OCI-M2 (cell line): Measurements from ENCODE around the gene ZIC2.

Experiments used
- DNase-seq: peaks from one replicate; lab custom pipeline; 2025; ENCODE audit not compliant: unreplicated experiment; lab: John Stamatoyannopoulos, UW

The ZIC2 gene

GRCh38 chr13:99974296-99974938, 7.2 kb upstream of the ZIC2 start:
- DNase-seq: no peak

GRCh38 chr13:99974939-99975561, 6.5 kb upstream of the ZIC2 start:
- DNase-seq: no peak

DNA sequence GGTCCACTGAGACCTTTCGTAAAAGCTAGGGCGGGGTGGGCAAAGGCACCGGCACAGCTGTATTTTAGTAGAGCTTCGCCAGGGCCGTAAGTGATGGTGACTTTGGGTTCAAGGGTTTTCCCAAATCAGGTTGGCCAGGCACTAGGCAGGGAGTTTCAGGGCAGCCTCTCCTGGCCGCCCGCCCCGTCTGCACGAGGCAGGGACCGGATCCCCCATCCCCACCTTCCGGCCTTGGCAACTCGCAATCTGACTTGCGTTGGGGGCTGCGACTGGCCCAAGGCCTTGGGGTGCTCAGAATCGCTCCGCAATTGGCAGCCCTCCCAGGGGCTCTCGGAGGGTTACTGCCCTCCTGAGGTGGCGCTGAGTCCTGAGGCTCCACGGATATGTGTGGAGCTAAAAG, 6.0 kb upstream of the ZIC2 start:
- no peak for DNase-seq

DNA sequence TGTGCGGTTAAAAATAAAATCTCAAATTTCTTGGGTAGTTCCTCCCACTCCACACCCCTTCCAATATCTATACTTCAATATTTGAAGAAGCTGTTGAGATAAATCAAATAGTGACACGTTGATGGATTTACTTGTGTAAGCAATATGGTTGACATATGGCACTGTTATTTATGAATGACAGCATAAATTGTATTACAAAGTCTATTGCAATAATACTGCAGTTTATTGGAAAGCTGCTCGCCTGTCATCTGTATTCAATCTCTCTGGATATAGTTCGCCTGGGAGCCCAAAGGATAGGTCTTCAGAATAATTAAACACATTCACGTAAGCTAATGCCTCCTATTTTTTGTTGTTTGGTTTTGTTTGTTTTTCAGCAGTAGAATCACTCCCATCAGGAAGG, 5.0 kb upstream of the ZIC2 start:
- no peak for DNase-seq

- DNase-seq: no peak
These were observed 4.2 kb upstream of the ZIC2 start for GRCh38 chr13:99977334-99977911.

DNA sequence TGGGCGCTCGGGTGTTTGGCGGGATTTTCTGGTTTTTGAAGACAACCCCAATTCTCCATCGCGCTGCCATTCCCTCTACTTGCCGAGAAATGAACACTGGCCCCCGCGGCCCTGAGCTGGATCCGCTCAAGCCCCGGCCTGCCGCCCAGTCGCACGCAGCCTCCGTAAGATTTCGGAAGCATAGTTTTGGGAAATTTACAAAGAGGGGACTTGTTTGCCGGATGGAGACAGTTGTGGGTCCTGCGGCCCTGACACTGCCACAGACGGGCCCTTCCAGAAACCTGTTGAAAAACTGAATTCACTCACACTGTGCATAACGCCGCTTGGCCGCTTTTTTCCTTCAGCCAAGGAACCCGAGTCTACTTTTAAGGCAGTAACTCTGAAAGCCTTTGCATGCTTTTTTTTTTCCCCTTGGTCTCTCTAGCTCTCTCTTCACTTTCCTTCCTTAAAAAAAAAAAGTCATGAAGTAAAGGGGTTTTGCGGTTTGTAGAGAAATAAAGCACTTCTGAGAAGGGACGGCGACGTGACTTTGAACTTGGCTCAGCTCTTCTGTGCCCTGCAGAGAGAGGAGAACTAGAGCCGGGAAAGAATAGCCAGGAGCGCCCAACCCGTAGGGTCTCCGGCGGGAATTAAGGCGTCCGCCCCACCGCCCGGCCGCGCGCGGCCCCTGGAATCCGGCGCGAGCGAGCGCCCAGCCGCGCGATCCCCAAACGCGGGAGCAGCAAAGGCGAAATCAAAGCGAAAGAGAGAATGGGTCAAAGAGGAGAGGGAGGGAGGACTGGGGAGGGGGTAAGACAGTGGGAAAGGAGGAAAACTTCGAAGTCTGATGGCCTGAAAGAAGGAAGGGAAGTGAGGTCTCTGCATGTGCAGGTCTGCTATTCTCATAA, 3.4 kb upstream of the ZIC2 start:
- DNase-seq: no peak

GRCh38 chr13:99978799-99979452, 2.7 kb upstream of the ZIC2 start:
- no peak for DNase-seq

DNA sequence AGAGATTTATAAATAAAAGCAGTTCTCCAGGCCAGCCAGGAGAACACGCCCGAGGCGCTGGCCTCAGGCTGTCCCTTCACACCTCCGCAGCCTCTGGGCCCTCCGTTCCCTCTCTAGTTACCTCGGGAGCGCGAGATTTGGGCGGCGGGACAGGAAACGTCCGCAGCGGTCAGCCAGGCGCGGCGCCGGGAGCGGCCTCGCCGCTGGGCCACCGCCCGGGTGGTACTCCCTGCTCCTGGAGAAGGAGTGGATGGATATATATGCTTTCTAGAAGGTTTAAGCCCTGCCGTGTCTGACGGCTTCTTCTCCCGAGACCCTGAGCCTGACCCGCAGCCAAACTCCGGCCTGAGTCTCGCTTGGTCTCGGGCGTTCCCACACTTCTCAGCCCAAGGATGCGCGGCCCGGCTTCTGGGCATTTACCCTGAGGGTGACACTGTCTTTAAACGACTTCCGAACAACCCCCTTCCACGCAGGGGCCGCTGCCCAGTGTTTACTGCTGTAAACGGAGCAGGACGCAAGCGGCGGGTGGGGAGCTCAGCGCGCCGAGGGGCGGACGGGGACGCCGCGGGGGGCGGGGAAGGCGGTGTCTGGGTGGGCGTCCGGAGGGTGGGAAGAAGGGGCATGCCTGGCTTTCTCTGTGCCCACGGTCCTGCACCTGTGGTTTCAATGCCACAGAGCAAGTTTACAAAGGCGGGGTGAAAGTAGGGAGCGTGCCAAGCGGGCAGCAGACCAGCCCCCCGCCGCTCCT, 2.0 kb upstream of the ZIC2 start:
- no peak for DNase-seq

- no peak for DNase-seq
These were observed 1.3 kb upstream of the ZIC2 start for GRCh38 chr13:99980201-99980823.

GRCh38 chr13:99980824-99981734, 505 bp upstream of the ZIC2 start:
- DNase-seq: no peak

GRCh38 chr13:99982036-99982730, 599 bp downstream of the ZIC2 start:
- DNase-seq: no peak

DNA sequence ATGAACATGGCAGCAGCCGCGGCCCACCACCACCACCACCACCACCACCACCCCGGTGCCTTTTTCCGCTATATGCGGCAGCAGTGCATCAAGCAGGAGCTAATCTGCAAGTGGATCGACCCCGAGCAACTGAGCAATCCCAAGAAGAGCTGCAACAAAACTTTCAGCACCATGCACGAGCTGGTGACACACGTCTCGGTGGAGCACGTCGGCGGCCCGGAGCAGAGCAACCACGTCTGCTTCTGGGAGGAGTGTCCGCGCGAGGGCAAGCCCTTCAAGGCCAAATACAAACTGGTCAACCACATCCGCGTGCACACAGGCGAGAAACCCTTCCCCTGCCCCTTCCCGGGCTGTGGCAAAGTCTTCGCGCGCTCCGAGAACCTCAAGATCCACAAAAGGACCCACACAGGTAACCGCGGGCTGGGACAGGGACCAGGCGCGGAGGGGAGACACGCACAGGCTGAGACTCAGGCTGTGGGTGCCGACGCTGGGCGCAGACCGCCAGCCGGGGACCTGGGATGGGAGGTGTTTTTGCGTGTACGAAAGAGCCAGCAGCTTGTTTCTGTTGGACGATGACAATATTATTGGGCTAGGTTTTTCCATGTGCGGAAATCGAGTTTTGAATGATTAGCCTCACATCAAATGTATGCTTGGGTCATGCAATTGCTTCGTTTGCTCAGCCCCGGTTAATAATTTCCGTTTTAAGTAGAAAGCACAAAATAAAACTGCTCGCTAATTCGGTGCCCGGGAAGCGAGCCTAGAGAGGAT, 1.3 kb downstream of the ZIC2 start:
- no peak for DNase-seq

- no peak for DNase-seq
These were observed 2.2 kb downstream of the ZIC2 start for GRCh38 chr13:99983499-99984401.

DNA sequence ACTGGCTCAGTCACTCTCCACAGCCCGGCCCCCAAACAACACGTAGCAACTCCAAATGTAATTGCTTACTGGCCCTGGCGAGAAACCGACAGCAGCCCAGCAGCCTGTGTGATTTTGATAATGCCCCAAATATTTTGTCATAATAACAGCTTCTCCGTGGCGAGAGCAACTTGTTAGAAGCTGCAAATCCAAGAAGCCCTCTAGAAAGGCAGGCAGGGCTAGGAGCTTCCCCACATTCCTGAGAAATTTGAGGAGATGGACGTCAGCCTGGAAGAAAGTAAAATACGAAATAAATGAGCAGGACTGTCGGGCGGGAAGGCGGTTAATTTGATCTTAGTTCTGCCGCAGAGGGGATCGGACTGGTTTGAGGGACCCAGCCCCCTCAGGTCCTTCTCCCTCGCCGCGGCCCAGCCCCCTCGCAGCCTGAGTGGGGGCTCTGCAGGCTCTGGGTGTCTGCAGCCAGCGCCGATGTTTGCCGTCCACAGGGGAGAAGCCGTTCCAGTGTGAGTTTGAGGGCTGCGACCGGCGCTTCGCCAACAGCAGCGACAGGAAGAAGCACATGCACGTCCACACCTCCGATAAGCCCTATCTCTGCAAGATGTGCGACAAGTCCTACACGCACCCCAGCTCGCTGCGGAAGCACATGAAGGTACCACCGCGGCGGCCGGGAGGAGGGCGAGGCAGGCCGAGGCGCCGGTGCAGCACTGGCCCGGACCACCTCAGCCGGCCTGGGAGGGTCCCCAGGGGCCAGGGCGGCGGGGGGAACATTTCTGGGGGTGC, 3.1 kb downstream of the ZIC2 start:
- no peak for DNase-seq

DNA sequence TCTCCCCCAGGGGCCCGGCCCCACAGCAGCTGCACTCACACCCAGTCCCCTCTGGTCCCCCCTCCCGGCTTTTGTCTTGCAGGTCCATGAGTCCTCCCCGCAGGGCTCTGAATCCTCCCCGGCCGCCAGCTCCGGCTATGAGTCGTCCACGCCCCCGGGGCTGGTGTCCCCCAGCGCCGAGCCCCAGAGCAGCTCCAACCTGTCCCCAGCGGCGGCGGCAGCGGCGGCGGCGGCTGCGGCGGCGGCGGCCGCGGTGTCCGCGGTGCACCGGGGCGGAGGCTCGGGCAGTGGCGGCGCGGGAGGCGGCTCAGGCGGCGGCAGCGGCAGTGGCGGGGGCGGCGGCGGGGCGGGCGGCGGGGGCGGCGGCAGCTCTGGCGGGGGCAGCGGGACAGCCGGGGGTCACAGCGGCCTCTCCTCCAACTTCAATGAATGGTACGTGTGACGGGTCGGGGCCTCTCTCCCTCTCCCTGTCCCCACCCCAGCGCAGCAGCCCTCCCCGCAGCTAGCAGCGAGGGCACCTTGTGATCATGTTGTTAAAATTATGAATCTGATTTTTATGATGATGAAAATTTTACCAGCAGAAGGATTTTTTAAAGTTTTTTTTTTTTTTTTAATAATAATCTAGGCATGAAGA, 3.8 kb downstream of the ZIC2 start:
- DNase-seq: no peak
